ENCODE results near the gene PFKP.
A peak's percentile ranks its signal among the peaks of the same experiment; 100 is the strongest.

The PFKP gene
- total RNA-seq: 90.7 to 142 reads per million in 2 donors

- peak; percentile 48 for DNase-seq
These were observed at the start of gene PFKP for GRCh38 chr10:3067118-3067858. PFKP (plus strand) TSS chr10:3067548; CDS start chr10:3067596, 48 bp downstream.

GRCh38 chr10:3018247-3018646, 49.1 kb upstream of the PFKP start:
- no peak for DNase-seq

GRCh38 chr10:3020311-3020710, 47.0 kb upstream of the PFKP start:
- no peak for DNase-seq

GRCh38 chr10:3020881-3021280, 46.5 kb upstream of the PFKP start:
- DNase-seq: no peak

GRCh38 chr10:3022027-3022426, 45.3 kb upstream of the PFKP start:
- no peak for DNase-seq

DNA sequence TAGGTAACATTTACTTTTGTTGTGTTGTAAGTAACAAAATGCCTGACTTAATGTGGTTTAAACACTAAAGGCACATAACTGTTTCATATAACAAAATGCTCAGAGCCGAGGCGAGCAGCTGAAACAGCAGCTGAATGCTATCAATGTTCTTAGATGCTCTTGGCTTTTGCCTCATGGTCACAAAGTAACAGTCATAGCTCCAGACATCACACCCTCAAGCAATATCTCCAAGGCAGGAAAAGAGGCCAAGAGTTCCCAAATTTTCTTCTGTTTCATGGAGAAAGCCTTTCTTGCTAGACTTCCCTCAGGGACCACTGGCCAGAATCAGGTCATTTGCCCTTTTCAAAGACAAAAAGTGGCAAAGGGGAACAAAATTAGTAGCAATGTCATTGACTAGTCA, 43.5 kb upstream of the PFKP start:
- no peak for DNase-seq

DNA sequence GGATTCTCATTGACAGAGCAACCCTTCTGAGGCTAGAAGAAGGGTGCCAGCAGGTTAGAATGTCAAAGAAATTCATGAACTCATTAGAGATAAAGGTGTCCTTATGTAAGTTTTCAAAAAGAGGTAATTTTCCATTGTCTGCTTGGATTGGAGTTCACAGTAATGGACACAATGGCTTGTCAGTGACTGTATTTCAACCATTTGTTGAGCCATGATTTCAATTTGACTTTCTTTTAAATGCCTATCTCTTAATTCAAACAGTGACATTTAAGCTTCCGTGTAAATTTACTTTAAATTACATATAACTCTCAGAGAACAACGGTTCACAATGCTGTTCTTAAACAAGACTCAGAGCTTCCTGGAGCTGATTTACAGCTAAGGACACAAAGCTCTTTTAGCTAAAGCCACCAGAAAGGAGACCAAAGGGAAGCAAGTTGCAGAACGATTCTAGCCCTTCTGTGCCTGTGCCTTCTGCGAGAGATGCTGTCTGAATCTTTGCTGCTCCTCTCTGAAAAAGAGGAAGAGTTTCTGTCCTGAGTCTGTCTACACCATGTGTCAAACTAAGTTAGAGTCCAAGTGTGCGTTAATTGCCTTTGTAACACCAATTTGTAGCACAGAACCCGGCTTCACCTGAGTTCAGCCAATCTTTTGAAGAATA, 42.2 kb upstream of the PFKP start:
- no peak for DNase-seq

- no peak for DNase-seq
These were observed 39.5 kb upstream of the PFKP start for GRCh38 chr10:3027866-3028265.

GRCh38 chr10:3028441-3028840, 38.9 kb upstream of the PFKP start:
- DNase-seq: no peak

- DNase-seq: no peak
These were observed 36.6 kb upstream of the PFKP start for GRCh38 chr10:3030765-3031164.

DNA sequence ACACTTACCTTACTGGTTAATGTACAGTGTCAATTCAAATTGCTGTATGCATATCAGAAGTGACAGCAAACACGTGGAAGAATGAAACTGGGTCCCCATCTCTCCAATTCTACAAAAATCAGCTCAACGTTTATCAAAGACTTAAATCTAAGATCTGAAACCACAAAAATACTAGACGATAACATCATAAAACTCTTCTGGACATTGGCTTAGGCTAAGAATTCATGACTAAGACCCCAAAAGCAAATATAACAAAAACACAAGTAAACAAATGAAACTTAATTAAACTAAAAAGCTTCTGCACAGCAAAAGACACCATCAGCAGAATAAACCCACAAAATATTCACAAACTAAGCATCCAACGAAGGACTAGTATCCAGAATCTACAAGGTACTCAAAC, 35.9 kb upstream of the PFKP start:
- DNase-seq: no peak

- DNase-seq: no peak
These were observed 33.4 kb upstream of the PFKP start for GRCh38 chr10:3033925-3034324.

DNA sequence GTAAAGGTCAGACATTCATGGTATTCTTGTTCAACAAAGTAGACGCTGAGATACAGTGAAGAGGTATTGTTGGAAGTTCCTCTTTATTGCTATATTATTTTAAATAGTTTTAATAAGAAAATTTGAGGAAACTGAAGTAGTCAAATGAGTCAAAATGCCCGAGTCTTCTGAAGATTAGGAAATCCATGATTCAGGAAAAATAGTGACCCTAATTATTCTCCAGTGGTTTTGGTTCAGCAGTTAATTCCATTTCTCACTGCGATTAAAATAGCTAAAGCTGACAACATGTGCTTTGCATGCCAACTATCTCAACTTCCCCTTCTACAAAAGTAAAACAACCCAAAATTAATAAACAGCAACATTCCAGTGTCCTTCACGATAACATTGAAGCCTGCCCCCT, 32.7 kb upstream of the PFKP start:
- no peak for DNase-seq

DNA sequence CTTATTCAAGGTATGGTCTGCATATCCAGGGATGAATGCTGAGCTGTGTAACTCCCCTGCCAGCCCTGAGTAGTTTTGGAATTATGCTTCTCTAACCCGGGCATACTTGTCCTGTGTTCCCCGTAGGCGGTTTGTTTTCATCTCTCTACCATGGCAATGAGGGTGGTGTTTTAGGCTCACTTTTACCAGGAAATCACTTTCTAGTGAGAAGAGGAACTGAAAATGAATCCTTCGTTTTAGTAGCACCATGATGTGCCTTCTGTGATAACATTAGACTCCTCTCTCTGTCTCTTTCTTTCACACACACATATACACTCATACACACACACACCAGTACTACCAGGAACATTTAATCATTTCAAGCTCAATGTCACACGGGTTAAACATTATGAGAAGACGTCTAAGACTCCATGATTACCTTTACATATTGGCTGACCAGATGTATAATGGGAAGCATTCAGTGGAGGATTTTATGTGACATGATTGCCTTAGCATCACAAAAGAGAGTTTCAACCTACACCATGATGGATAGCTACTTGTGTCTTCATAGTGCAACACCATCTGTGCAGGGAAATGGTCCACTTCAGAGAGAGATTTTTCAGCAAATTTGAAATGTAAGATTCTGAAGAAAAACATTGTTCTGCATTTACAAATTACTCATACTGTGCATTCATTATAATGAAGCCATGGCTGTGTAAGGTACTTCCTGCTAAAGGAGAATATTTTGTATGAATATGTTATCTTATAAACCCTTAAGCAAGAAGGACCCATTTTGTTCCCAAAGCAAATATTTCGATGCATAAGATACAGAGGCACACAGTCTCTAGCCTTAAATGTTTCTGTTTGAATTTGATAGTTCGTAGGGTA, 31.0 kb upstream of the PFKP start:
- DNase-seq: no peak

DNA sequence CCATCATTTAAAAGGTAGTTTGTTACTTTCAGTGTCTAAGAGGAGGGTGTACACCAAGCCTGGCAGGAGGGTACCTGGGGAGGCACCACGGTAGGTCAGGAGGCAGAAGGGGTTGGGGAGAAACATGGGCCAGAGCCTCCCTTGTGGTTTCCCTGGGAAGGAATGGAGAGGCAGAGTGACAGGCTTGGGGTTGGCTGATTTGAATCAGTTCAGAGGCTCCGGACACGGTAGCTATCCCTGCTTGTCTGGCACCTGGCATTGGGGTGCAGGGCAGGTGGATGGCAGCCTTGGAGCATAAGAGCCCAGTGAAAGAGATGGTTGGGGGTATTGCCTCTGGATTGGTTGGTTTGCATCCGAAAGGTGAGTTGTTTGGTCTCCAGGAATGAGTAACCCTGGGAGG, 30.2 kb upstream of the PFKP start:
- no peak for DNase-seq

DNA sequence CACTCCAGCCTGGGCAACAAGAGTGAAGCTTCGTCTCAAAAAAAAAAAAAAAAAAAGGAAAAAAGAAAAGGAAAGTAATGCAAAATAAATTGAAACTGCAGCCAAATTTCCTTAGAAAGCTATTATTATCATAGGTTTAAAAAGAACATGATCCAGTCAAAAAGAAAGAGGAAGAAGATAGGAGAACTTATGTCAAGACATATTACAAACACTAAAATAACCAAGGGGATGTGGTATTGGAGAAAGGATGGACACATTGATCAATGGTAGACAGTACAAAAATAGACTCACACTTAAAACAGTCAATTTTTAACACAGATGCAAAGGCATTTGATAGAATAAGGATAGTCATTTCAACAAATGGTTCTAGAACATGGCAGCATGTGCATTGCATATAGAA, 27.3 kb upstream of the PFKP start:
- no peak for DNase-seq

GRCh38 chr10:3042589-3042988, 24.8 kb upstream of the PFKP start:
- no peak for DNase-seq

GRCh38 chr10:3043512-3044368, 23.6 kb upstream of the PFKP start:
- peak; percentile 27 for DNase-seq

- no peak for DNase-seq
These were observed 21.7 kb upstream of the PFKP start for GRCh38 chr10:3045471-3046209.

DNA sequence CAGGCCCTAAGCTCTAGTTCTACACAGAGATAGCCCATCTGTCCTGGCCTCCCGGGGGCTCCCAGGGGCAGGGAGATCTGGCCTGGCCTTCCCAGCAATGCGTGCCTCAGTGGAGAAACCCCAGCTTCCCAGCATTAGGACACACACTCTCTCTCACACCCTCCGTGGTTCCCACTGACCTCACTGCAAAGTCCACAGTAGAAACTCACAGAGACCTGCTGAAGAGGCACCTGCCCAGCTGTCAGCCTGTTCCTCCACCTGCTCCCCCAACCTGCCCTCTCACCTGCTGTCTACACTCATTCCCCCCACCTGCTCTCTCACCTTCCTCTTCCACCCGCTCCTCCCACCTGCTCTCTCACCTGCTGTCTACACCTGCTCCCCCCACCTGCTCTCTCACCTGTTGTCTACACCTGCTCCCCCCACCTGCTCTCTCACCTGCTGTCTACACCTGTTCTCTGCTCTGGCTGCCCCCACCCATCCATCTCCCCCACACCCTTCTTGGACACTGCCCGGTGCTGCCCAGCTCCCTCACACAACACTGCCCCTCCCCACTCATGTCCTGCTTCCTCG, 21.1 kb upstream of the PFKP start:
- DNase-seq: no peak

- no peak for DNase-seq
These were observed 20.3 kb upstream of the PFKP start for GRCh38 chr10:3046981-3047547.

Data from T-helper 9 cell (primary cell).